OCI-LY3 (cell line): ENCODE measurements around the gene VRK2.
"Not testable (repeated sequence)": the region's sequence is repeated elsewhere in the genome, so short reads cannot be mapped to it uniquely, and the experiment has no call there.

ENCODE experiments used
- CTCF ChIP-seq: fragments of 200-600, 300-600 bp; sonication (generic); IDR thresholded peaks from 2 replicates; pipeline ENCODE4 v1.5.1; 2014; ENCODE audit warnings: antibody characterized with exemption, low read length, low read depth
- EZH2phosphoT487 ChIP-seq: fragments of 200-600 bp; shearing (Covaris generic); IDR thresholded peaks from 2 replicates; pipeline ENCODE4 v1.6.1; 2018; ENCODE audit warnings: antibody characterized with exemption, mixed run types, low read depth

DNA sequence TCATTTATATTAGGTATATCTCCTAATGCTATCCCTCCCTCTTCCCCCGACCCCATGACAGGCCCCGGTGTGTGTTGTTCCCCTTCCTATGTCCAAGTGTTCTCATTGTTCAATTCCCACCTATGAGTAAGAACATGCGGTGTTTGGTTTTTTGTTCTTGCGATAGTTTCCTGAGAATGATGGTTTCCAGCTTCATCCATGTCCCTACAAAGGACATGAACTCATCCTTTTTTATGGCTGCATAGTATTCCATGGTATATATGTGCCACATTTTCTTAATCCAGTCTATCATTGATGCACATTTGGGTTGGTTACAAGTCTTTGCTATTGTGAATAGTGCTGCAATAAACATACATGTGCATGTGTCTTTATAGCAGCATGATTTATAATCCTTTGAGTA is 46.2 kb downstream of the VRK2 start:
- not testable (repeated sequence) for TF ChIP-seq CTCF, EZH2phosphoT487
